GM12878 (cell line): Measurements from ENCODE around the gene GDF15. TPM values are rescaled to one million over a fixed set of nuclear protein-coding genes. Genes with fewer than 3 reads are reported as not detected.
A peak's percentile ranks its signal among the peaks of the same experiment; 100 is the strongest.

Source experiments
- ATAC-seq: fragments of 200-7000 bp; cut with Tn5 transposase; 3 replicates; pipeline ENCODE4 v1.9.1; 2020; ENCODE audit warnings: mild to moderate bottlenecking, moderate library complexity
- BruUV-seq: library from RNA; stranded (reverse); fragments of 400-500 nt; replicated peaks from 2 replicates; lab custom pipeline; 2021; lab: Mats Ljungman, UMichigan
- CTCF ChIA-PET: fragments of 300-600 bp; sonication (Branson Sonifier 250); formaldehyde crosslinking; extraction: SDS; loops from one replicate; lab custom pipeline; 2021; ENCODE audit warnings: inconsistent platforms; lab: Yijun Ruan, JAX
- POLR2A ChIA-PET: fragments of 350-600 bp; formaldehyde crosslinking; extraction: SDS; loops from one replicate; lab custom pipeline; 2021; ENCODE audit warnings: inconsistent platforms; lab: Charles Lee
- RAD21 ChIA-PET: fragments of 300-600 bp; sonication (Branson Sonifier 250); formaldehyde crosslinking; loops from one replicate; lab custom pipeline; 2023; ENCODE audit warnings: antibody characterized with exemption; ENCODE audit not compliant: unreplicated experiment; lab: Charles Lee
- SMC1A ChIA-PET: fragments of 300-600 bp; sonication (Branson Sonifier 250); formaldehyde crosslinking; loops from one replicate; lab custom pipeline; 2023; ENCODE audit not compliant: unreplicated experiment, uncharacterized antibody; lab: Charles Lee
- DNase-seq: peaks from one replicate; pipeline ENCODE4 v3.0.0-alpha.2; 2011; ENCODE audit warnings: low read depth, low spot score
- FAIRE-seq: peaks from 3 replicates; lab custom pipeline; 2011; peaks lifted over from hg19 to GRCh38; lab: Jason Lieb, UNC
- H2AFZ ChIP-seq: 2 replicates; pipeline ENCODE4 v1.6.0; 2011; ENCODE audit warnings: low read depth, low read length, control low read depth; ENCODE audit not compliant: control insufficient read depth
- H3K27ac ChIP-seq: 2 replicates; pipeline ENCODE4 v1.5.1; 2011; ENCODE audit warnings: control low read depth; ENCODE audit not compliant: control insufficient read depth, insufficient read depth
- H3K27me3 ChIP-seq, 2 experiments: replicated peaks in 1 of 2; 2 replicates each; pipeline versions ENCODE4 v1.6.0 to v1.6.1; 2011; ENCODE audit warnings: low read length in 1 of 2; ENCODE audit not compliant: control insufficient read depth in 2 of 2, insufficient read depth in 2 of 2
- H3K36me3 ChIP-seq, 2 experiments: 2 replicates each; pipeline ENCODE4 v1.5.1; 2011; ENCODE audit warnings: low read length in 1 of 2; ENCODE audit not compliant: control insufficient read depth in 2 of 2, insufficient read depth in 2 of 2
- H3K4me1 ChIP-seq: 2 replicates; pipeline ENCODE4 v1.6.1; 2011; ENCODE audit warnings: mild to moderate bottlenecking, low read length, moderate library complexity, mixed read lengths; ENCODE audit not compliant: control insufficient read depth, insufficient read depth
- H3K4me2 ChIP-seq: 2 replicates; pipeline ENCODE4 v1.6.0; 2011; ENCODE audit warnings: control low read depth; ENCODE audit not compliant: control insufficient read depth, insufficient read depth
- H3K4me3 ChIP-seq: fragments of 200-600 bp; sonication (generic); 2 replicates; pipeline ENCODE4 v1.5.1; 2016
- H3K79me2 ChIP-seq: 2 replicates; pipeline ENCODE4 v1.6.0; 2011; ENCODE audit warnings: low read length; ENCODE audit not compliant: control insufficient read depth, insufficient read depth
- H3K9ac ChIP-seq: 2 replicates; pipeline ENCODE4 v1.8.0; 2011; ENCODE audit warnings: low read length, control low read depth, mixed read lengths; ENCODE audit not compliant: control insufficient read depth, insufficient read depth
- H3K9me3 ChIP-seq: replicated peaks from 3 replicates; pipeline ENCODE4 v1.5.1; 2011; ENCODE audit warnings: mild to moderate bottlenecking, low read length; ENCODE audit not compliant: control insufficient read depth, insufficient read depth
- H4K20me1 ChIP-seq: 2 replicates; pipeline ENCODE4 v1.6.0; 2011; ENCODE audit not compliant: control insufficient read depth, insufficient read depth
- MAX ChIP-seq: IDR thresholded peaks from 2 replicates; pipeline ENCODE4 v1.6.1; 2012; ENCODE audit warnings: low read depth, low read length, improper control_type of control experiment
- RCOR1 ChIP-seq: conservative IDR thresholded peaks from 2 replicates; pipeline ENCODE4 v1.6.1; 2012; ENCODE audit warnings: low read depth, low read length, improper control_type of control experiment
- WGBS: methylation state at CpG from one replicate; pipeline ENCODE4 v1.1.6; 2016; ENCODE audit warnings: low lambda C conversion rate; ENCODE audit not compliant: insufficient replicate concordance, insufficient coverage; ENCODE audit errors: missing lambda C conversion rate; 5-methylcytosine and 5-hydroxymethylcytosine counted together
- in situ Hi-C: fragments of 300-500 bp; cut with MboI; formaldehyde crosslinking; loops from 9 replicates; pipeline ENCODE4 v1.14.3; 2018; ENCODE audit warnings: mixed read lengths
- intact Hi-C: fragments of 100-400 bp; cut with micrococcal nuclease; formaldehyde crosslinking; loops from one replicate; pipeline ENCODE4 v1.14.2; 2022; ENCODE audit not compliant: unreplicated experiment
- polyA plus RNA-seq, 11 experiments: library from polyadenylated mRNA; depleted of rRNA in 4 of 11; unstranded in 6 of 11; stranded (reverse) in 5 of 11; fragments of >200 nt; fragmentation: Nextera tagmentation in 4 of 11; fragmentation: Illumina TruSeq in 1 of 11; extraction: Ambion mirVana in 4 of 11; extraction: Trizol in 1 of 11; gene quantifications; 1 replicate in 1 of 11; 2 replicates in 10 of 11; pipeline versions ENCODE4 v1.2.1 to v1.2.3, GENCODE V29; 2011 to 2016; ENCODE audit warnings: inconsistent platforms in 2 of 11, missing spikeins in 2 of 11, low read depth in 1 of 11
- total RNA-seq, 4 experiments: library from RNA; depleted of rRNA in 3 of 4; stranded (reverse); fragments of >200 nt in 3 of 4; fragmentation: Illumina TruSeq in 1 of 4; extraction: Trizol in 1 of 4; gene quantifications; 2 replicates each; pipeline versions ENCODE4 v1.2.1 to v1.2.3, GENCODE V29; 2013 to 2021

Gene GDF15
- total and polyA plus RNA-seq, 10 of the 15 experiments (the other 5 are each of a cell fraction or from before 2014, with no cell fraction given): 0.11 to 3.6 (median 1.6) TPM; not detected in 1

GRCh38 chr19:18386543-18387271, 749 bp downstream of the GDF15 start:
- WGBS: 81% methylated on average over 14 of the region's 14 CpGs
- Histone ChIP-seq H3K4me2 (no peak overlapping the region), H2AFZ (no peak overlapping the region), H3K4me3 (0 out of 2 replicates have a peak overlapping the region, but pooled peaks have one; percentile 5), H3K36me3 (no peaks in the 10 kb centered on the region), H4K20me1 (no peaks in the 10 kb centered on the region), H3K4me1 (peaks cover 8% of the 10 kb centered on the region), H3K9me3 (no peaks in the 10 kb centered on the region; the same call in 2 of the 3 replicates), H3K9ac (no peak overlapping the region), H3K27me3 (peaks cover 0 to 3% of the 10 kb centered on the region in 2 experiments; a peak in 3 of 4 replicates), H3K79me2 (no peaks in the 10 kb centered on the region), H3K27ac (no peak overlapping the region)
- RAD21 ChIA-PET: interaction anchor here (0.7 to 5.5 kb wide), 5 partner anchors 23 to 107 kb away, joined by 3 to 63 read pairs (median 4); partner anchors contain the start of gene LSM4
- TF ChIP-seq MAX: no peak
- TF ChIP-seq RCOR1: no peak
- POLR2A ChIA-PET: interaction anchor here (2.5 kb wide), 1 partner anchor 12 kb away, joined by 15 read pairs; no protein-coding TSS in a partner anchor
- intact Hi-C loops (no loop called here), in situ Hi-C loops (no loop called here)
- CTCF ChIA-PET: interaction anchor here (1.3 to 9.4 kb wide), 9 partner anchors 10 to 107 kb away, joined by 4 to 144 read pairs (median 11); partner anchors contain the start of gene LRRC25
- DNase-seq: no peak
- no peak for FAIRE-seq
- SMC1A ChIA-PET: interaction anchor here (1.3 to 4.7 kb wide), 5 partner anchors 15 to 37 kb away, joined by 4 to 60 read pairs (median 5); partner anchors contain the start of gene SSBP4
- ATAC-seq: no peak
- BruUV-seq: TSS peak; percentile 86
